PC-9 (cell line): Measurements from ENCODE around the gene KATNBL1. TPM values are rescaled to one million over a fixed set of nuclear protein-coding genes. Genes with fewer than 3 reads are reported as not detected.

Experiments used
- BruUV-seq: library from RNA; stranded (reverse); fragments of 400-500 nt; replicated peaks from 2 replicates; lab custom pipeline; 2021; lab: Mats Ljungman, UMichigan
- CTCF ChIA-PET: fragments of 300-600 bp; sonication (Branson Sonifier 250); formaldehyde crosslinking; loops from one replicate; lab custom pipeline; 2022; ENCODE audit warnings: antibody characterized with exemption; lab: Charles Lee
- POLR2A ChIA-PET: fragments of 300-600 bp; sonication (Branson Sonifier 250); formaldehyde crosslinking; loops from one replicate; lab custom pipeline; 2022; ENCODE audit warnings: antibody characterized with exemption; ENCODE audit not compliant: unreplicated experiment; lab: Charles Lee
- DNase-seq, 2 experiments: peaks; one replicate each; pipeline versions ENCODE4 v3.0.0 to v3.0.0-alpha.2; 2015 to 2022; ENCODE audit warnings: mixed read lengths in 1 of 2
- H2AFZ ChIP-seq: fragments of 200-600 bp; sonication (generic); 2 replicates; pipeline ENCODE4 v1.8.1; 2017; ENCODE audit warnings: antibody characterized with exemption
- H3F3A ChIP-seq: fragments of 200-600 bp; sonication (generic); 2 replicates; pipeline ENCODE4 v1.8.1; 2017; ENCODE audit warnings: antibody characterized with exemption, mild to moderate bottlenecking, low read depth; ENCODE audit not compliant: insufficient read depth
- H3K27ac ChIP-seq: fragments of 200-600 bp; sonication (generic); 2 replicates; pipeline ENCODE4 v1.6.1; 2016; ENCODE audit warnings: mixed run types
- H3K27me3 ChIP-seq: fragments of 200-600 bp; sonication (generic); 2 replicates; pipeline ENCODE4 v1.6.1; 2016; ENCODE audit warnings: low read depth, mixed run types; ENCODE audit not compliant: insufficient read depth
- H3K36me3 ChIP-seq: fragments of 200-600 bp; sonication (generic); 2 replicates; pipeline ENCODE4 v1.6.1; 2016; ENCODE audit warnings: low read depth, mixed run types
- H3K4me1 ChIP-seq: fragments of 200-600 bp; sonication (generic); replicated peaks from 2 replicates; pipeline ENCODE4 v1.6.1; 2016; ENCODE audit warnings: mixed run types; ENCODE audit not compliant: insufficient read depth
- H3K4me2 ChIP-seq: fragments of 200-600 bp; sonication (generic); 2 replicates; pipeline ENCODE4 v1.6.1; 2017; ENCODE audit warnings: mixed run types
- H3K4me3 ChIP-seq: fragments of 200-600 bp; sonication (generic); 2 replicates; pipeline ENCODE4 v1.6.1; 2016; ENCODE audit warnings: mixed run types
- H3K79me2 ChIP-seq: fragments of 200-600 bp; sonication (generic); 2 replicates; pipeline ENCODE4 v1.6.1; 2017; ENCODE audit warnings: low read depth, mixed run types
- H3K9me2 ChIP-seq: fragments of 200-600 bp; sonication (generic); 2 replicates; pipeline ENCODE4 v1.8.1; 2017; ENCODE audit warnings: mild to moderate bottlenecking; ENCODE audit not compliant: insufficient read depth
- H3K9me3 ChIP-seq: fragments of 200-600 bp; sonication (generic); 2 replicates; pipeline ENCODE4 v1.8.1; 2016; ENCODE audit warnings: low read depth; ENCODE audit not compliant: insufficient read depth
- H4K20me1 ChIP-seq: fragments of 200-600 bp; sonication (generic); 2 replicates; pipeline ENCODE4 v1.8.1; 2017; ENCODE audit not compliant: insufficient read depth
- EZH2 ChIP-seq: fragments of 200-600 bp; sonication (generic); IDR thresholded peaks from 2 replicates; pipeline ENCODE4 v1.8.0; 2017; ENCODE audit warnings: antibody characterized with exemption, low read depth
- intact Hi-C: fragments of 100-400 bp; cut with micrococcal nuclease; formaldehyde crosslinking; loops from one replicate; pipeline ENCODE4 v1.10.0; 2022; ENCODE audit not compliant: unreplicated experiment
- total RNA-seq: library from RNA; stranded (reverse); gene quantifications from 2 replicates; pipeline ENCODE4 v1.2.3, GENCODE V29; 2021
- TF ChIP-seq, protein P1 (sequence below): fragments of 200-600 bp; sonication (generic); conservative IDR thresholded peaks from 2 replicates; pipeline ENCODE4 v1.6.1; 2017; ENCODE audit warnings: mixed run types, antibody characterized with exemption, mild to moderate bottlenecking, moderate library complexity

The KATNBL1 gene
- total RNA-seq, 1 experiment from 2014 or later: 40.7 TPM

DNA sequence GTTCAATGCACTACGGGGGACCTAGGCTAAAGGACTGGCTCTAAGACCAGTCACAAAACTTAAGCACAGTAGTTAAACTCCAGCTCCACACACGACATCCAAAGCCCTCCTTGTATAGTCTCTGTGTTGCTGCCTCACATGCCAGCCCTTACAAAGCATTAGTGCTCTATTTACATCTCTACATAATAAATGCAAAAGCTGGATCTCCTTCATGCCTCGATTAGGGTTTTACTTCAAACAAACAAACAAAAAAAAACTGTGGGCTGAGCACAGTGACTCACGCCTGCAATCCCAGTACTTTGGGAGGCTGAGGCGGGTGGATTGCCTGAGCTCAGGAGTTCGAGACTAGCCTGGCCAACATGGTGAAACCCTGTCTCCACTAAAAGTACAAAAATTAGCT, 98.4 kb downstream of the KATNBL1 start:
- H3K9me3 ChIP-seq: no peaks in the 10 kb centered on the region
- no peaks in the 10 kb centered on the region for H3F3A ChIP-seq
- H3K4me1 ChIP-seq: no peaks in the 10 kb centered on the region
- H4K20me1 ChIP-seq: no peaks in the 10 kb centered on the region
- no peak for DNase-seq
- no peaks in the 10 kb centered on the region for H3K9me2 ChIP-seq
- BruUV-seq: no TSS peak
- CTCF ChIA-PET: no interaction called here
- H3K36me3 ChIP-seq: no peaks in the 10 kb centered on the region
- intact Hi-C loops: no loop called here
- H3K27me3 ChIP-seq: no peaks in the 10 kb centered on the region
- H3K4me2 ChIP-seq: no peak overlapping the region
- H3K79me2 ChIP-seq: no peaks in the 10 kb centered on the region
- POLR2A ChIA-PET: no interaction called here
- no peak overlapping the region for H3K4me3 ChIP-seq
- TF ChIP-seq, protein P1, sequence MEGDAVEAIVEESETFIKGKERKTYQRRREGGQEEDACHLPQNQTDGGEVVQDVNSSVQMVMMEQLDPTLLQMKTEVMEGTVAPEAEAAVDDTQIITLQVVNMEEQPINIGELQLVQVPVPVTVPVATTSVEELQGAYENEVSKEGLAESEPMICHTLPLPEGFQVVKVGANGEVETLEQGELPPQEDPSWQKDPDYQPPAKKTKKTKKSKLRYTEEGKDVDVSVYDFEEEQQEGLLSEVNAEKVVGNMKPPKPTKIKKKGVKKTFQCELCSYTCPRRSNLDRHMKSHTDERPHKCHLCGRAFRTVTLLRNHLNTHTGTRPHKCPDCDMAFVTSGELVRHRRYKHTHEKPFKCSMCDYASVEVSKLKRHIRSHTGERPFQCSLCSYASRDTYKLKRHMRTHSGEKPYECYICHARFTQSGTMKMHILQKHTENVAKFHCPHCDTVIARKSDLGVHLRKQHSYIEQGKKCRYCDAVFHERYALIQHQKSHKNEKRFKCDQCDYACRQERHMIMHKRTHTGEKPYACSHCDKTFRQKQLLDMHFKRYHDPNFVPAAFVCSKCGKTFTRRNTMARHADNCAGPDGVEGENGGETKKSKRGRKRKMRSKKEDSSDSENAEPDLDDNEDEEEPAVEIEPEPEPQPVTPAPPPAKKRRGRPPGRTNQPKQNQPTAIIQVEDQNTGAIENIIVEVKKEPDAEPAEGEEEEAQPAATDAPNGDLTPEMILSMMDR: no peak
- no peak for TF ChIP-seq EZH2
- no peak overlapping the region for H2AFZ ChIP-seq
- no peak overlapping the region for H3K27ac ChIP-seq

DNA sequence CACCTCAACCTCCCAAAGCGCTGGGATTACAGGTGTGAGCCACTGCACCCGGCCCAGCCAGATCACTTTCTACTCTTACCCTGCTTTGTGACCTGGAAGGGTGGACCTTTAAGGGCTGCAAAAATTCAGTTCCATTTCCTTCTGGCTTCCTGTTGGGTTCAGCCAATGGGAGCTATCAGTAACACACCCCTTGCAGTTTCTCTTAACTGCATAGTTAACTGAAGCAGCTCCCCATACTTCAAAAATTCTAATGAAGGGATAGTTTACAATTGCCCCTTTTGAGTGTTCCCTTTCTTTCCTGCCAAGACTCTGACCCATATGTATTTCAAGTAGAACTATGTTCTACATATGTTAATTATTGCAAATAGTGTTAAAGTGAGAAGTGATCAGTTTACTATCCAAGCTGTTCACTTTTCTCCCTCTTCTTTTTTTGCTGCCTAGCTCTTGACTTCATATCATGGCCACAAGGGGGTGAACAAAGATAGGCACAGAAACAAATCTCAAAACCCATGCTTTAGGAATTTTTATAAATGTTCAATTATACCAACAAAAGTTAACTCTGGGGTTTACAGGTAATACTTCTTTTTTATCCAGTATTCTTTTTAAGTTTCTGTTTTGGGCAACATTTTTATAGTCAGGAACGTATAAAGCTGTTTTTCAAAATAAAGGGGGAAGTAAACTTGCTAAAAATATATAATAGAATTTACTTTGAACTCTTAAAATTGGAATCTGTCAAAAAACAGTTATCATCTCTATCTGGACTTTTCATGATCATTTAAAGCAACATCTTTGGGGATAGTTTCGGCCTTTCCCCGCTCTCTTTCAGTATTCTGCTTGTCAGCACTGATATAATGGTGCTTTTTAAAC, 99.9 kb downstream of the KATNBL1 start:
- Histone ChIP-seq H3K4me3 (no peak overlapping the region), H3K4me1 (no peaks in the 10 kb centered on the region), H3K27me3 (no peaks in the 10 kb centered on the region), H3K9me3 (no peaks in the 10 kb centered on the region), H3K4me2 (no peak overlapping the region), H3K36me3 (no peaks in the 10 kb centered on the region), H2AFZ (no peak overlapping the region), H3K79me2 (no peaks in the 10 kb centered on the region), H3K27ac (no peak overlapping the region), H3K9me2 (no peaks in the 10 kb centered on the region), H4K20me1 (no peaks in the 10 kb centered on the region), H3F3A (no peaks in the 10 kb centered on the region)
- DNase-seq: peak in 1 of 2 experiments; percentile 13
- TF ChIP-seq EZH2: no peak
- TF ChIP-seq, protein P1: peak; percentile 76
- CTCF ChIA-PET: interaction anchor here (0.5 to 1.7 kb wide), 8 partner anchors 8 to 478 kb away, joined by 3 to 19 read pairs (median 4); partner anchors contain the start of genes EMC7, KATNBL1, LPCAT4 and PGBD4
- POLR2A ChIA-PET: interaction anchor here (0.5 kb wide), 3 partner anchors 100 to 1506 kb away, joined by 4 to 6 read pairs (median 5); partner anchors contain the start of gene KATNBL1
- BruUV-seq: no TSS peak
- intact Hi-C loops: loop anchor here (1.0 to 10.0 kb wide), 5 partner anchors 100 to 815 kb away; partner anchors contain the start of genes KATNBL1, LPCAT4 and SLC12A6

DNA sequence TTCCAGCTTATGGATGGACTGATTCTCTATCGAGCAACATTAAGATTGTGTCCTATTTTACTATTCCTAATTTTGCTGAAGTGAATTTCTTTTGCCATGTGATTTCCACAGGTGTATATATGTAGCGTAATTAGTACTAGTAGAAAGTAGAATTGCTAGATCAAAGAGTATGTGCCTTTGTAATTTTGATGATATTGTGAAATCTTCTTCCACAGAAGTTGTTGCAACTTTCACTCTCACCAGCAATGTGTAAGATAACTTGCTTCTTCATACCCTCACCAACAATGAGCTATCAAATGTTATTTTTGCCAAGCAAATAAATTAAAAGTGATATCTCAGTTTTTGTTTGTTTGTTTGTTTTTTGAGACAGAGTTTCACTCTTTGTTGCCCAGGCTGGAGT, 102.6 kb downstream of the KATNBL1 start:
- BruUV-seq: no TSS peak
- POLR2A ChIA-PET: no interaction called here

More for the DNA sequence above, 102.6 kb downstream of the KATNBL1 start:
- intact Hi-C loops: loop anchor here (10.0 kb wide), 2 partner anchors 227 to 817 kb away; partner anchors contain the start of gene SLC12A6
- Histone ChIP-seq H3K27me3 (no peaks in the 10 kb centered on the region), H3K27ac (no peak overlapping the region), H3K36me3 (no peaks in the 10 kb centered on the region), H3K9me2 (no peaks in the 10 kb centered on the region), H3F3A (no peaks in the 10 kb centered on the region), H4K20me1 (no peaks in the 10 kb centered on the region), H3K4me2 (no peak overlapping the region), H3K4me1 (peaks cover 9% of the 10 kb centered on the region; the same call in 1 of the 2 replicates), H3K9me3 (no peaks in the 10 kb centered on the region), H3K4me3 (no peak overlapping the region), H2AFZ (no peak overlapping the region), H3K79me2 (peaks cover 12% of the 10 kb centered on the region; the same call in 1 of the 2 replicates)
- TF ChIP-seq, protein P1: no peak
- TF ChIP-seq EZH2: no peak
- DNase-seq: no peak
- CTCF ChIA-PET: no interaction called here
